Endothelial cell of umbilical vein (primary cell): ENCODE results near the gene KIAA1958. TPM values are rescaled to one million over a fixed set of nuclear protein-coding genes. Genes with fewer than 3 reads are reported as not detected.

ENCODE experiments used
- BruUV-seq: library from RNA; stranded (reverse); fragments of 400-500 nt; replicated peaks from 2 replicates; lab custom pipeline; 2021; lab: Mats Ljungman, UMichigan
- CTCF ChIA-PET: fragments of 300-600, 350-600 bp; sonication (Branson Sonifier 250); formaldehyde crosslinking; loops from one replicate; lab custom pipeline; 2021; ENCODE audit warnings: antibody characterized with exemption, inconsistent platforms; lab: Charles Lee
- POLR2A ChIA-PET: fragments of 300-600, 350-600 bp; sonication (Branson Sonifier 250); formaldehyde crosslinking; loops from one replicate; lab custom pipeline; 2021; ENCODE audit warnings: antibody characterized with exemption, inconsistent platforms; lab: Charles Lee
- DNase-seq: peaks from one replicate; pipeline ENCODE4 v3.0.0-alpha.2; 2011; ENCODE audit warnings: low read depth, low spot score
- FAIRE-seq: peaks from 2 replicates; lab custom pipeline; 2011; peaks lifted over from hg19 to GRCh38; lab: Jason Lieb, UNC
- H2AFZ ChIP-seq: 2 replicates; pipeline ENCODE4 v1.6.0; 2012; ENCODE audit warnings: low read depth, low read length, control low read depth, inconsistent platforms
- H3K27ac ChIP-seq: 2 replicates; pipeline ENCODE4 v1.5.1; 2011; ENCODE audit warnings: low read depth, mild to moderate bottlenecking, control low read depth, low read length, moderate library complexity; ENCODE audit not compliant: insufficient read depth
- H3K27me3 ChIP-seq, 2 experiments: 2 replicates each; pipeline versions ENCODE4 v1.6.0 to v1.6.1; 2011; ENCODE audit warnings: low read length in 2 of 2, mixed read lengths in 1 of 2; ENCODE audit not compliant: control insufficient read depth in 2 of 2, insufficient read depth in 2 of 2
- H3K36me3 ChIP-seq, 2 experiments: 2 replicates in 1 of 2; 3 replicates in 1 of 2; pipeline ENCODE4 v1.5.1; 2011; ENCODE audit warnings: low read length in 2 of 2, mild to moderate bottlenecking in 1 of 2, moderate library complexity in 1 of 2; ENCODE audit not compliant: control insufficient read depth in 2 of 2, insufficient read depth in 2 of 2; ENCODE audit errors: extremely low read depth in 1 of 2
- H3K4me1 ChIP-seq: 3 replicates; pipeline ENCODE4 v1.5.1; 2011; ENCODE audit warnings: mild to moderate bottlenecking, low read length; ENCODE audit not compliant: control insufficient read depth, insufficient read depth; ENCODE audit errors: extremely low read depth
- H3K4me2 ChIP-seq: 2 replicates; pipeline ENCODE4 v1.6.1; 2011; ENCODE audit warnings: low read length, control low read depth, mixed read lengths; ENCODE audit not compliant: insufficient read depth
- H3K4me3 ChIP-seq, 3 experiments: fragments of 200-600 bp in 1 of 3; sonication (generic), shearing (Covaris generic) in 1 of 3; replicated peaks in 1 of 3; 2 replicates each; pipeline ENCODE4 v1.5.1; 2011 to 2016; ENCODE audit warnings: control low read depth in 3 of 3, low read length in 3 of 3, mild to moderate bottlenecking in 2 of 3, inconsistent platforms in 1 of 3, low read depth in 1 of 3, moderate library complexity in 1 of 3; ENCODE audit not compliant: insufficient read depth in 1 of 3
- H3K79me2 ChIP-seq: 2 replicates; pipeline ENCODE4 v1.6.0; 2012; ENCODE audit warnings: low read length, inconsistent platforms; ENCODE audit not compliant: control insufficient read depth, insufficient read depth
- H3K9ac ChIP-seq: replicated peaks from 2 replicates; pipeline ENCODE3; 2011; ENCODE audit warnings: low read length, control low read depth; ENCODE audit not compliant: insufficient read depth; ENCODE audit errors: extremely low read depth
- H3K9me1 ChIP-seq: replicated peaks from 3 replicates; pipeline ENCODE4 v1.6.0; 2011; ENCODE audit warnings: mild to moderate bottlenecking, low read length; ENCODE audit not compliant: control insufficient read depth, insufficient read depth; ENCODE audit errors: extremely low read depth
- H3K9me3 ChIP-seq: replicated peaks from 2 replicates; pipeline ENCODE4 v1.5.1; 2012; ENCODE audit warnings: low read length, inconsistent platforms; ENCODE audit not compliant: control insufficient read depth, insufficient read depth
- H4K20me1 ChIP-seq: replicated peaks from 2 replicates; pipeline ENCODE3; 2011; ENCODE audit warnings: mild to moderate bottlenecking, low read length; ENCODE audit not compliant: control insufficient read depth, insufficient read depth; ENCODE audit errors: extremely low read depth
- CTCF ChIP-seq, 2 donors: IDR thresholded peaks; 1 replicate in 1 of 2; 2 replicates in 1 of 2; pipeline ENCODE4 v1.5.1; 2011; ENCODE audit warnings: low read length in 2 of 2, mild to moderate bottlenecking in 2 of 2, moderate library complexity in 2 of 2, control low read depth in 1 of 2, inconsistent platforms in 1 of 2, low read depth in 1 of 2; ENCODE audit not compliant: insufficient read depth in 1 of 2; ENCODE audit errors: extremely low read depth in 1 of 2
- EZH2 ChIP-seq: IDR thresholded peaks from 2 replicates; pipeline ENCODE4 v1.6.1; 2012; ENCODE audit warnings: borderline replicate concordance, low read depth, mild to moderate bottlenecking, moderate library complexity, low read length, inconsistent platforms; ENCODE audit not compliant: severe bottlenecking
- FOS ChIP-seq: IDR thresholded peaks from 2 replicates; pipeline ENCODE4 v1.6.1; 2011; ENCODE audit warnings: mild to moderate bottlenecking, low read length, moderate library complexity, borderline replicate concordance; ENCODE audit not compliant: insufficient read depth
- GATA2 ChIP-seq: IDR thresholded peaks from 2 replicates; pipeline ENCODE4 v1.7.0; 2011; ENCODE audit warnings: low read depth, mild to moderate bottlenecking, moderate library complexity, mixed read lengths, low read length; ENCODE audit not compliant: insufficient read length, insufficient read depth
- JUN ChIP-seq: IDR thresholded peaks from 2 replicates; pipeline ENCODE4 v1.6.1; 2011; ENCODE audit warnings: borderline replicate concordance, low read depth; ENCODE audit not compliant: insufficient read length, insufficient read depth
- MAX ChIP-seq: IDR thresholded peaks from 2 replicates; pipeline ENCODE4 v1.6.1; 2011; ENCODE audit not compliant: insufficient read depth, insufficient read length
- MYC ChIP-seq: IDR thresholded peaks from one replicate; pipeline ENCODE4 v1.6.1; 2011; ENCODE audit warnings: mild to moderate bottlenecking, low read depth, low read length
- POLR2A ChIP-seq: IDR thresholded peaks from 2 replicates; pipeline ENCODE4 v1.6.1; 2012; ENCODE audit warnings: low read depth, mild to moderate bottlenecking, control low read depth, low read length
- POLR2AphosphoS5 ChIP-seq: IDR thresholded peaks from 2 replicates; pipeline ENCODE4 v1.6.1; 2012; ENCODE audit warnings: low read depth, mild to moderate bottlenecking, control low read depth, low read length, moderate library complexity; ENCODE audit not compliant: insufficient read depth
- dilution Hi-C: fragments of 300-500 bp; cut with MboI; formaldehyde crosslinking; loops from one replicate; pipeline ENCODE4 v1.15.0; 2019; ENCODE audit warnings: low sequenced_read_pairs; ENCODE audit not compliant: extremely low pct_ligation_motif_present
- intact Hi-C: fragments of 100-400 bp; cut with micrococcal nuclease; formaldehyde crosslinking; loops from one replicate; pipeline ENCODE4 v1.10.0; 2022
- polyA plus RNA-seq, 4 experiments: library from polyadenylated mRNA; depleted of rRNA in 3 of 4; stranded (reverse) in 3 of 4; unstranded in 1 of 4; fragments of >200 nt; gene quantifications; 2 replicates each; pipeline versions ENCODE4 v1.2.1 to v1.2.3, GENCODE V29; 2011 to 2012; ENCODE audit warnings: missing spikeins in 1 of 4
- total RNA-seq: library from RNA; stranded (reverse); gene quantifications from 2 replicates; pipeline ENCODE4 v1.2.3, GENCODE V29; 2021

The KIAA1958 gene
- total and polyA plus RNA-seq, 2 donors (not counting 3 experiments of a cell fraction or from before 2014, with no cell fraction given), result 1.7 to 5.0 TPM

GRCh38 chr9:112654282-112654681 is 167.7 kb downstream of the KIAA1958 start:
- no TSS peak for BruUV-seq
- intact Hi-C loops (no loop called here), dilution Hi-C loops (no loop called here)
- FAIRE-seq (no peak), DNase-seq (no peak)
- no peak overlapping the region for H3K27ac ChIP-seq
- CTCF ChIA-PET, result interaction anchor here (1.2 kb wide), 1 partner anchor 42 kb away, joined by 3 read pairs; no protein-coding TSS in a partner anchor
- H3K27me3 ChIP-seq, result no peaks in the 10 kb centered on the region
- POLR2A ChIA-PET, result interaction anchor here (0.7 kb wide), 1 partner anchor 298 kb away, joined by 4 read pairs; no protein-coding TSS in a partner anchor
- TF ChIP-seq EZH2 (no peak), JUN (no peak), POLR2AphosphoS5 (no peak), CTCF (IDR thresholded peaks at IDR 0.05; ENCODE audit: extremely low read depth in 1 of 2, insufficient read depth in 1 of 2, low read depth in 1 of 2, low read length in 2 of 2) (no peak), GATA2 (no peak), FOS (no peak), MYC (no peak), MAX (no peak), POLR2A (no peak)
- no peaks in the 10 kb centered on the region for H3K9me3 ChIP-seq
- no peaks in the 10 kb centered on the region for H3K9me1 ChIP-seq
- no peaks in the 10 kb centered on the region for H3K4me1 ChIP-seq
- no peak overlapping the region for H3K4me3 ChIP-seq
- no peak overlapping the region for H3K4me2 ChIP-seq
- H3K9ac ChIP-seq, result no peak overlapping the region
- no peak overlapping the region for H2AFZ ChIP-seq
- H4K20me1 ChIP-seq, result no peaks in the 10 kb centered on the region
- no peaks in the 10 kb centered on the region for H3K79me2 ChIP-seq
- no peaks in the 10 kb centered on the region for H3K36me3 ChIP-seq
